ENCODE results near the gene IL1RAPL2. TPM values are rescaled to one million over a fixed set of nuclear protein-coding genes. Genes with fewer than 3 reads are reported as not detected.

IL1RAPL2 gene
- total and polyA plus RNA-seq, 2 of the 8 experiments (the other 6 are each of a cell fraction or from before 2014, with no cell fraction given), result 0.20 to 1.3 TPM

GRCh38 chrX:105480646-105481310, 914.8 kb downstream of the IL1RAPL2 start:
- H2BK5ac ChIP-seq (ENCODE audit: low read depth, low read length), result no peak overlapping the region
- H3K4ac ChIP-seq (replicated peaks; ENCODE audit: insufficient read length, low read depth, low read length), result no peak overlapping the region
- no peaks in the 10 kb centered on the region for H4K20me1 ChIP-seq (replicated peaks in 1 of 2; ENCODE audit: control insufficient read depth in 1 of 2, insufficient read depth in 2 of 2, low read length in 2 of 2)
- H4K91ac ChIP-seq (replicated peaks; ENCODE audit: insufficient read length, low read length), result no peak overlapping the region
- no peak overlapping the region for H3K27ac ChIP-seq (ENCODE audit: low read depth, low read length)
- CTCF ChIA-PET (ENCODE audit: partially characterized antibody), result no interaction called here
- H3K27me3 ChIP-seq (replicated peaks in 1 of 4; ENCODE audit: control insufficient read depth in 3 of 4, extremely low read depth in 1 of 4, insufficient read depth in 3 of 4, low read length in 3 of 4), result no peaks in the 10 kb centered on the region
- no peaks in the 10 kb centered on the region for H3K23me2 ChIP-seq (ENCODE audit: low read depth, low read length)
- no peaks in the 10 kb centered on the region for H3K79me2 ChIP-seq (ENCODE audit: control insufficient read depth in 1 of 2, insufficient read depth in 2 of 2, low read length in 2 of 2)
- no peaks in the 10 kb centered on the region for H3K79me1 ChIP-seq (ENCODE audit: low read depth, low read length)
- H3K36me3 ChIP-seq (ENCODE audit: control insufficient read depth in 2 of 4, insufficient read depth in 4 of 4, low read length in 3 of 4), result no peaks in the 10 kb centered on the region
- H3K14ac ChIP-seq (ENCODE audit: insufficient read length), result no peak overlapping the region
- H4K8ac ChIP-seq (ENCODE audit: extremely low read depth, insufficient read depth, low read length), result no peak overlapping the region
- H2BK20ac ChIP-seq (ENCODE audit: low read length), result no peak overlapping the region
- no peak overlapping the region for H3K4me3 ChIP-seq (ENCODE audit: extremely low read depth in 1 of 4, insufficient read depth in 2 of 4, low read depth in 3 of 4, low read length in 4 of 4)
- 100% methylated on average over 1 of the region's 1 CpG; no CpG with 5 or more reads in 1 of the 2 experiments for WGBS, 2 experiments (ENCODE audit: extremely low coverage in 1 of 2, insufficient coverage in 1 of 2, insufficient read length in 1 of 2, insufficient replicate concordance in 2 of 2, low coverage in 1 of 2, low lambda C conversion rate in 2 of 2, missing lambda C conversion rate in 1 of 2)
- H2BK15ac ChIP-seq (ENCODE audit: low read length), result no peak overlapping the region
- no peak overlapping the region for H4K5ac ChIP-seq (ENCODE audit: insufficient read length, low read depth, low read length)
- no peak overlapping the region for H3K56ac ChIP-seq (replicated peaks; ENCODE audit: insufficient read length, low read depth, low read length)
- no peak overlapping the region for H2BK12ac ChIP-seq (ENCODE audit: low read depth, low read length)
- H3K23ac ChIP-seq (ENCODE audit: insufficient read length), result no peak overlapping the region
- FAIRE-seq (no peak), DNase-seq (ENCODE audit: low read depth in 1 of 2, low spot score in 2 of 2) (no peak)
- no peak overlapping the region for H3K9ac ChIP-seq (replicated peaks in 1 of 4; ENCODE audit: extremely low read depth in 1 of 4, low read depth in 3 of 4, low read length in 3 of 4)
- no peak overlapping the region for H2AFZ ChIP-seq (ENCODE audit: low read length)
- no peak overlapping the region for H3K18ac ChIP-seq (ENCODE audit: extremely low read depth, low read length)
- no peak overlapping the region for H2AK5ac ChIP-seq (ENCODE audit: low read depth, low read length)
- H3K4me2 ChIP-seq (ENCODE audit: insufficient read depth in 1 of 2, low read depth in 2 of 2, low read length in 2 of 2), result no peak overlapping the region
- POLR2A ChIA-PET (ENCODE audit: partially characterized antibody), result no interaction called here
- no peaks in the 10 kb centered on the region for H3K9me3 ChIP-seq (ENCODE audit: insufficient read depth in 2 of 2, low read depth in 1 of 2, low read length in 1 of 2)
- no peak overlapping the region for H2BK120ac ChIP-seq (replicated peaks; ENCODE audit: low read depth, low read length)
- no peaks in the 10 kb centered on the region for H3K4me1 ChIP-seq (replicated peaks in 1 of 4; ENCODE audit: control insufficient read depth in 3 of 4, insufficient read depth in 4 of 4, low read length in 3 of 4)
- no peak for TF ChIP-seq SIX5 (IDR thresholded peaks at IDR 0.05; ENCODE audit: low read depth, low read length)
- no peak for TF ChIP-seq BACH1 (IDR thresholded peaks at IDR 0.05; ENCODE audit: low read length)
- no peak for TF ChIP-seq SIRT6 (IDR thresholded peaks at IDR 0.05; ENCODE audit: low read length)
- TF ChIP-seq RXRA (IDR thresholded peaks at IDR 0.05; ENCODE audit: insufficient read depth, low read depth, low read length), result no peak
- TF ChIP-seq TAF7 (optimal IDR thresholded peaks at IDR 0.05; ENCODE audit: borderline replicate concordance, low read depth, low read length), result no peak
- no peak for TF ChIP-seq YY1 (IDR thresholded peaks at IDR 0.05; ENCODE audit: low read depth, low read length)
- TF ChIP-seq EP300 (IDR thresholded peaks at IDR 0.05; ENCODE audit: borderline replicate concordance in 1 of 2, low read depth in 2 of 2, low read length in 2 of 2), result no peak
- TF ChIP-seq SIN3A (conservative IDR thresholded peaks at IDR 0.05 in 1 of 2, IDR thresholded peaks at IDR 0.05 in 1 of 2; ENCODE audit: low read depth in 1 of 2, low read length in 2 of 2), result no peak
- TF ChIP-seq EZH2 (IDR thresholded peaks at IDR 0.05; ENCODE audit: low read depth, low read length, severe bottlenecking), result no peak

Measured in H1 (cell line).